OCI-LY1 (cell line): ENCODE results near the gene EIF1AD.

Experiments
- EZH2 ChIP-seq: fragments of 200-600 bp; sonication (generic), shearing (Covaris generic); IDR thresholded peaks from 2 replicates; pipeline ENCODE4 v1.8.0; 2017; ENCODE audit warnings: borderline replicate concordance, mixed run types, mild to moderate bottlenecking, antibody characterized with exemption, low read length, moderate library complexity, mixed read lengths
- TF ChIP-seq, protein P1 (sequence below): fragments of 200-600 bp; sonication (generic), shearing (Covaris generic); IDR thresholded peaks from 2 replicates; pipeline ENCODE4 v1.5.1; 2017; ENCODE audit warnings: mild to moderate bottlenecking, antibody characterized with exemption, low read length, moderate library complexity, mixed read lengths

DNA sequence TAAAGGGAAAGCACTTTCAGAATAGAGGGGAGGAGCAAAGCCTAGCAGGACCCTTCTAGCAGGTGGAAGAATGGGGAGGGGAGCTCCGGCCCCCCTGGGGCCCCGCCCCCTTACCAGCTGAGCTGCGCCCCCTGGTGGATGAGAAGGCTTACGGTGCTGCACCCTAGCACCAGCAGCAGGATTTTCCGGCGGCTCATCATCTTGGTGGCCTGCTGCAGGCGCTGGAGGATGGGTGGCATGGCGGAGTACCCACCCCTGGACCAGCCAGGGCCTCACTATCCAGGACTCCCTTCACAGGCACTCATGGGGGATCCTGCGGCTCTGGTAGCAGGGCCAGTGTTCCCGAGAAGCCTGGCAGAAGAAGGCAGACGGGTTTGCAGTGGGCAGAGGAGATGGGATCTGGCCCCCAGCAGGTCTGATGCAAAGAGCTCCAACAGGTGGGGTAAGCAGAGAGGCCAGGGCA is 43.3 kb upstream of the EIF1AD start:
- TF ChIP-seq EZH2 = no peak
- TF ChIP-seq, protein P1, sequence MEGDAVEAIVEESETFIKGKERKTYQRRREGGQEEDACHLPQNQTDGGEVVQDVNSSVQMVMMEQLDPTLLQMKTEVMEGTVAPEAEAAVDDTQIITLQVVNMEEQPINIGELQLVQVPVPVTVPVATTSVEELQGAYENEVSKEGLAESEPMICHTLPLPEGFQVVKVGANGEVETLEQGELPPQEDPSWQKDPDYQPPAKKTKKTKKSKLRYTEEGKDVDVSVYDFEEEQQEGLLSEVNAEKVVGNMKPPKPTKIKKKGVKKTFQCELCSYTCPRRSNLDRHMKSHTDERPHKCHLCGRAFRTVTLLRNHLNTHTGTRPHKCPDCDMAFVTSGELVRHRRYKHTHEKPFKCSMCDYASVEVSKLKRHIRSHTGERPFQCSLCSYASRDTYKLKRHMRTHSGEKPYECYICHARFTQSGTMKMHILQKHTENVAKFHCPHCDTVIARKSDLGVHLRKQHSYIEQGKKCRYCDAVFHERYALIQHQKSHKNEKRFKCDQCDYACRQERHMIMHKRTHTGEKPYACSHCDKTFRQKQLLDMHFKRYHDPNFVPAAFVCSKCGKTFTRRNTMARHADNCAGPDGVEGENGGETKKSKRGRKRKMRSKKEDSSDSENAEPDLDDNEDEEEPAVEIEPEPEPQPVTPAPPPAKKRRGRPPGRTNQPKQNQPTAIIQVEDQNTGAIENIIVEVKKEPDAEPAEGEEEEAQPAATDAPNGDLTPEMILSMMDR = peak; percentile 96
